Stimulated activated CD4-positive, alpha-beta T cell treated with anti-CD3 and anti-CD28 coated beads, TNF-alpha, amount 100 ng/mL, for 24 hours (primary cell): Measurements from ENCODE around the gene IRS1.

Experiments used
- DNase-seq, 3 experiments: peaks; one replicate each; pipeline ENCODE4 v3.0.0-alpha.2; 2020; ENCODE audit warnings: low read depth in 3 of 3

The IRS1 gene

GRCh38 chr2:226725126-226725860, 74.3 kb downstream of the IRS1 start:
- DNase-seq: no peak

GRCh38 chr2:226721541-226721940, 78.1 kb downstream of the IRS1 start:
- no peak for DNase-seq

GRCh38 chr2:226720948-226721347, 78.7 kb downstream of the IRS1 start:
- no peak for DNase-seq

- no peak for DNase-seq
These were observed 81.9 kb downstream of the IRS1 start for GRCh38 chr2:226717719-226718118.

- DNase-seq: no peak
These were observed 83.5 kb downstream of the IRS1 start for GRCh38 chr2:226716126-226716525.

GRCh38 chr2:226715347-226715990, 84.2 kb downstream of the IRS1 start:
- no peak for DNase-seq

- no peak for DNase-seq
These were observed 86.7 kb downstream of the IRS1 start for GRCh38 chr2:226712941-226713340.

- no peak for DNase-seq
These were observed 87.9 kb downstream of the IRS1 start for GRCh38 chr2:226711606-226712296.

GRCh38 chr2:226707499-226707898, 92.1 kb downstream of the IRS1 start:
- no peak for DNase-seq

- DNase-seq: no peak
These were observed 93.7 kb downstream of the IRS1 start for GRCh38 chr2:226705965-226706364.

- no peak for DNase-seq
These were observed 94.3 kb downstream of the IRS1 start for GRCh38 chr2:226705133-226705886.

GRCh38 chr2:226703514-226703913, 96.1 kb downstream of the IRS1 start:
- no peak for DNase-seq

GRCh38 chr2:226702376-226702775, 97.2 kb downstream of the IRS1 start:
- no peak for DNase-seq

GRCh38 chr2:226701052-226701451, 98.6 kb downstream of the IRS1 start:
- no peak for DNase-seq

GRCh38 chr2:226699321-226699720, 100.3 kb downstream of the IRS1 start:
- DNase-seq: no peak

- DNase-seq: no peak
These were observed 100.9 kb downstream of the IRS1 start for GRCh38 chr2:226698671-226699070.

- no peak for DNase-seq
These were observed 104.9 kb downstream of the IRS1 start for GRCh38 chr2:226694586-226695284.

GRCh38 chr2:226694149-226694548, 105.5 kb downstream of the IRS1 start:
- DNase-seq: no peak

- no peak for DNase-seq
These were observed 106.1 kb downstream of the IRS1 start for GRCh38 chr2:226693521-226693920.

GRCh38 chr2:226692521-226693126, 107.0 kb downstream of the IRS1 start:
- no peak for DNase-seq

GRCh38 chr2:226691255-226691654, 108.4 kb downstream of the IRS1 start:
- DNase-seq: no peak
